GM19395 (cell line): Measurements from ENCODE around the gene TNFRSF1B.

Experiments used
- ATAC-seq: cut with Tn5 transposase; IDR thresholded peaks from one replicate; pipeline ENCODE4 v1.9.1; 2021; ENCODE audit warnings: mild to moderate bottlenecking, moderate library complexity; ENCODE audit not compliant: unreplicated experiment

The TNFRSF1B gene

DNA sequence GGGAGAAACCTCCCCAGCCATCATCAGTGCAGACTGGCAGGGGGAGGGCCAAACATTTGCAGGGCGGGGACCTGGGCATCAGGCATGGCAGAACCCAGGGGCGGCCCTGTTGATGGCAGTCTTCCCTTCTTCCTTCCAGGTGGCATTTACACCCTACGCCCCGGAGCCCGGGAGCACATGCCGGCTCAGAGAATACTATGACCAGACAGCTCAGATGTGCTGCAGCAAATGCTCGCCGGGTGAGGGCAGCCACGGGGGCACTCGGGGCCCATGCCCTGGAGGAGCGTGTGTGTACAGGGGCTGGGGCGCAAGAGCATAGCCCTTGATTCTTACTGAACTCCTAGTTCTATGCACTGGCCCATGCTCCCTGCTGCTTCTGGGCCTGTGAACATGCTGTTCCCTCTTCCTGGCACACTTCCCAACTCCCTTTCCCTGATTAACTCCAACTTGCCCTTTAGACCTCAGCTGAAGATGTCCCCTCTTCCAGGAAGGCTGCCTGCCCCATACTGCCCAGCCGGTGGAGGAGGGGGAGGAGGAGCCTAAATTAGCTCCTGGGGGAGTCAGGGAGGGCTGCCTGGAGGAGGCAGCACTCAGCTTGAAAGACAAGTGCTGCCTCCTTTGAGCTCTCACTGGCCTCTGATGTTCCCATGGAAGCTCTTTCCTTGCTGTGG, 22.0 kb downstream of the TNFRSF1B start:
- no peak for ATAC-seq

DNA sequence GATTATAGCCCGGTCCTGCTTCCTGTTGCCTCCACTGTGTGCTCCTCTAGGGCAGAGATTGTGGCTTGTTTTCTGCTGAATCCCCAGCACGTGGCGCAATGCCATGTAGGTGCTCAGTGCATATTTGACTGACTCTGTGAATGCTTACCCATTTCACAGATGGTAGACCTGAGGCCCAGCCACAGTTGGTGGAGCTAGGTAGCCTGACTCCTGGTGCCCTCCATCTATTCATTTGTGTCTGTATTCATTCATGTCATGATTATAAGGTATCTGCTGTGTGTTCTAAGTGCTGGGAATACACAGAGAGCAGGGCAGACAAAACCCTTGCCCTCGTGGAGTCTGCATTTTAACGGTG, 22.5 kb downstream of the TNFRSF1B start:
- no peak for ATAC-seq

DNA sequence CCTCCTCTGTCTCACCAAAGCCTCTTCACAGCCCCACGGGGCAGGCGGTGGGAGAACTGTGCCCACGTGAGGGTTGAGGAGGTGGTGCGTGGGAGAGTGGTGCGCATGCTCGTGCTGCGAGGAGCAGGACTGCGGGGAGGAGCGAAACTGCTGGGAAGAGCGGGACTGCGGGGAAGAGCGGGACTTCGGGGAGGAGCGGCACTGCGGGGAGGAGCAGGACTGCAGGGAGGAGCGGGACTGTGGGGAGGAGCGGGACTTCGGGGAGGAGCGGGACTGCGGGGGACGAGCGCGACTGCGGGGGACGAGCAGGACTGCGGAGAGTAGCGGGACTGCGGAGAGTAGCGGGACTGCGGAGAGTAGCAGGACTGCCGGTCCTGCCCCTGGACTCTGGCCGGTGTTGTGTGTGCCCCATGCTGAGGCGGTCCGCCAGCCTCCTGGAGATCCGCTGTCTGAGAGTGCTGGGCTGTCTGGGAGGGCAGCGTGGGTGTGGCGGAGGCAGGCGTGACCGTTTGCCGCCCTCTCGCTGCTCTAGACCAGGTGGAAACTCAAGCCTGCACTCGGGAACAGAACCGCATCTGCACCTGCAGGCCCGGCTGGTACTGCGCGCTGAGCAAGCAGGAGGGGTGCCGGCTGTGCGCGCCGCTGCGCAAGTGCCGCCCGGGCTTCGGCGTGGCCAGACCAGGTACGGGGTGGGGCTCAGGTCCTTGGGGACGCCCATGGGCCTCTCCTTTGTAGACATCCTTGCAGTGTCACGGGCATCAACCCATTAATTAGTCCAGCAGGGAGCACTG, 24.6 kb downstream of the TNFRSF1B start:
- ATAC-seq: no peak

DNA sequence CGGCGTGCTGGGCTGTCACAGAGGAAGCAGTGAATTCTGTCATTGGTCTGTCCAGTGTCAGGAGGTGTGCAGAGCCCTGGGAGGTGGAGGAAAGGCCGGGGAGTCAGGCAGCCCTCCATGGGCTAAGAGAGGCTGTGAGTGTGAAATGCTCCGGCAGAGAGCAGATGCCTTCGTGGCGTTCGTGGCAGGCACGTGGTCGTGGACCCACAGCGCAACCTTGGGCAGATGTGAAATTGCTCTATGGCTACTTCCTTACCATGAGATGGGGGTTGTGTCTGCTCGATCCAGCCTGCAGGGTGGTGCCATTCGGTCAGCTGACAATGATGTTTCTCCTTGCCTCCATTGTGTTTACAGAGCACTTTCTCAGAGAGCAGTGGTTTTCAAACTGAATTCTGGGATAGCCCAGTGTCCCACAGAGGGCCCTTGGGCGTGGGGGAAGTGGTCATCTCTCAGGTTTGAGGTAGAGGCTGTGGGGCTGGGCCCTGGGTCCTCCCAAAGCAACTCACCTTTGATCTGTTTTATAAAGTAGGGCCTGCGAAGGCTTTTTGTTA, 27.9 kb downstream of the TNFRSF1B start:
- ATAC-seq: no peak

DNA sequence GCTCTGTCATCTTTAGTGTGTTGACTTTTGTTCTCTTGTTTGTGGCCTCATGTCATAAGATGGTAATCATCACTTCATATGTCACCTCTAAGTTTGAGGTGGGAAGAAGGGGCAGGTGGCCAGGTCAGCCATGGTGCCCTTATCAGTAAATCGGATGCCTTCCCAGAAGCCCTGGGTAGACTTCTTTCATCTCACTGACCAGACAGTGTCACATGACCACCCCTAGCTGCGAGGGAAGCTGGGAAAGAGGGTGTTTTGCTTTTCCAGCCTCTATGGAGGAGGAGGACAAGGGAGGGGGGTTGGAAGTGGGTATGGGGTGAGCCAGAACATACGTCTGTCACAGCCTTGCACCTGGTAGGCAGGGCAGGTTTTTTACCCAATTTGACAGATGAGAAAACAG, 28.6 kb downstream of the TNFRSF1B start:
- no peak for ATAC-seq

DNA sequence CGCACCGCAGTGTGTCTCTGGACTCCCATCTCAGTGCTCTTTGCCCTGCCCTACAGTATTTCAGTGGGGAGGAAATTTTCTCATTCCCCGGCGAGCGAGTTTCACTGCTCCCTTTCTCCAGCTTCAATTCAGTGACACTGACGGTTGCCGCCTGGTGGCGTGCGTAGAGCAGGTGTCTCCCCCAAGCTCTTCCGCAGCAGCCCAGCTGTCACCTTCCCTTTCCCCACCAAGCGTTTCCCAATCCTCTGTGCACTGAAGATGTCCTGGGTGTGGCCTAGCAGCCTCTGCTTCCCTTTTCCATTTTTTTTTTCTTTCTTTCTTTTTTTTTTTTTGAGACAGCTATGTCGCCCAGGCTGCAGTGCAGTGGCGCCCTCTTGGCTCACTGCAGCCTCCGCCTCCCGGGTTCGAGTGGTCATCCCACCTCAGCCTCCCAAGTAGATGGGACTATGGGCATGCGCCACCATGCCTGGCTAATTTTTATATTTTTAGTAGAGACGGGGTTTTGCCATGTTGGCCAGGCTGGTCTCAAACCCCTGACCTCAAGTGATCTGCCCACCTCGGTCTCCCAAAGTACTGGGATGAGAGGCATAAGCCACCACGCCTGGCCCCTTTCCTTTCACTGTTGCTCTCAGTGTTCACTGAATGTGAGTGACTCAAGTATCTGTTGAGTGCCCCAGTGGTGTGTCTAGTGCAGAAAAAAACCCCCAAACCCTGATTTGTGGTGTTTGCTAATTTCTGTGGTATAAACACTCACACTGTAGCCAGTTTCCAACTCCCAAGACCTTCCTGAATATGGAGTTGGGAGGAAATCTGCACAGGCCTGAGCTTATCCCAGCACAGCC, 30.1 kb downstream of the TNFRSF1B start:
- ATAC-seq: no peak

DNA sequence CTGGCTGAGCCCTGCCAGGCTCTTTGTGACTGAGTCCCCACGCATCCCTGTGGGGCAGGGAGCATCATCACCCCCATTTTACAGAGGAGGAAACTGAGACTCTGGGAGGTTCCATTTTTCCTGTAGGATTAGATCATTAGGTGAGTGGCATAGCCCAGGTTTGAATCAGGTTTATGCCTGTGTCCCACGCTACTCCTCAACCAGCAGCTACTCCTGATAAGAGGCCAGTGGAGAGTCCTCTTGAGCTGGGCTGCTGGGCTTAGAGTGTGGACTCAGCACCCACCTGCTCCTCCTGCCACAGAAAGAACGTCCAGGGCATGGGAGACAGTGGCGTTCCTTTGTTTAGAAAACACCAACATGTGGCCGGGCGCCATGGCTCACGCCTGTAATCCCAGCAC, 30.7 kb downstream of the TNFRSF1B start:
- ATAC-seq: no peak

DNA sequence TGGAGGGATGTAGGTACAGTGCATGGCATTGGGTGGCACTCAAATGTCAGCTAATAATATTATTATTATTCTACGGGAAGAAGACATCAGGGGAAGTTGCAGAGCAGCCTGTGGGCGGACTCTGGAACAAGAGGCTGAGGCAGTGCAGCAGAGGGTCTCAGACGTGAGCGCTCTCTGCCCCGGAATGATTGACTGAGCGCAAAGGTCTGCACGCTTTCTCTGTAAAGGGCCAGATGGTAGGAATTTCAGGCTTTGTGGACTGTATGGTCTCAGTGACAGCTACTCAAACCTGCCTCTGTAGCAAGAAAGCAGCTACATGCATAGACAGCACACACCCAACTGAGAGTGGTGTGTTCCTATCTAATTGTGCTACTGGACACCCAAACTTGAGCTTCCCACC, 33.4 kb downstream of the TNFRSF1B start:
- no peak for ATAC-seq

DNA sequence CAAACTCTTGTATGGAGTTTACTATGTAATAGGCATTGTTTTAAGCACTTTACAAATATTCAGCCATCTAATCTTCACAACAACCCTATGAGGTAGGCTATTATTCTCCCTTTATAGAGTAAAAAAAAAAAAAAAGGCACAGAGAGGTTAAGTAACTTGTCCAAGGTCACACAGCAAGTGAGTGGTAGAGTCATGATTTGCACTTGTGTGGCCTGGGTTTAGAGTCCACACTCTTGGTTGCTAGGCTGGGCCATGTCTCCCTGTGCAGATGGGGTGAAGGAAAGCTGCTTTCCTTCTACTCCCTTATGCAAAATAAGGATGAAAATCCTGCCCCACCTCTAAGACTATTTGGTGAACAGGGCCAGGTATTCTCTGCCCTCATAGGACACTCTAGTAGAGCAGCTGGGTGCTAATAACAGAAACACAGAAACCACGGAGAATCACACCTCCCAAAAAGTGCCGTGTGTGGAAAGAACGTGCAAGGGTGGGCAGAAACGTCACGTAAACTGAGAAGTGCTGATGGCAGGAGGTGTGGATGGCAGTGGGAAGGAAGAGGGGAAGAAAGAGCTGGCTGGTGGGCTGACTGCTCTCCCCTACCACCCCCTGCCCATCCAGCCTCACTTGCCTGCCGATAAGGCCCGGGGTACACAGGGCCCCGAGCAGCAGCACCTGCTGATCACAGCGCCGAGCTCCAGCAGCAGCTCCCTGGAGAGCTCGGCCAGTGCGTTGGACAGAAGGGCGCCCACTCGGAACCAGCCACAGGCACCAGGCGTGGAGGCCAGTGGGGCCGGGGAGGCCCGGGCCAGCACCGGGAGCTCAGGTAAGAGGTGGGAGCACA, 34.8 kb downstream of the TNFRSF1B start:
- ATAC-seq: no peak

DNA sequence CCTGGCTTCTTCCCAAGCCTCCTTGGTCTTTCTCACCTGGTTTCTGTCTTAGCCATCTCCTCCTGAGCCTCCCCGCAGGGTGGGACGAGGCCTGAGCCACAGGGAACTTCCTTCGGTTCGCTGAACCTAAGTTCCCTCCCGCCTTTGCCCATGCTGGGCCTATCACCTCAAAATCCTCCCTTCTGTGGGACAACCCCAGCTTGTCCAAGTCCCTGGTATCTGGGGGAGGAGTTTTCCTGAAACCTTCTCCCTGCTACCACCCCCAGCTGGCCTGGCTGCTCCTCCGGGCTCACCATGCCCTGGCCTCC, 35.4 kb downstream of the TNFRSF1B start:
- no peak for ATAC-seq

DNA sequence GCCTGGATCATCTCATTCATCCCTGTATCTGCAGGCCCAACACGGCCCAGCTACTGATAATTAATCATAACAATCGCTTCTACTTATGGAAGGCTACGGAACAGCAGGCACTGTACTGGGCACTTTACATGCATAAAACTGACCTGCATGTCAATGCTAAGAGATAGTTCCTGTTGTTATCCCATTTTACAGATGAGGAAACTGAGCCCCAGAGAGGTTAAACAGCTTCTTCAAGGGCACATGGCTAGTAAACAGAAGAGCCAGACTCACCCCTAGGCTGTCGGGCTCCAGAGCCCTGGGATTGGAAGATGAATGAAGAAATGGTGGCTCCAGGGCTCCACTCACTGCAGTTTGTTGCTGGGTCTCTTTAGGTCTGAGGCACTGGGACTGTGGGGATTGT, 35.8 kb downstream of the TNFRSF1B start:
- ATAC-seq: no peak

DNA sequence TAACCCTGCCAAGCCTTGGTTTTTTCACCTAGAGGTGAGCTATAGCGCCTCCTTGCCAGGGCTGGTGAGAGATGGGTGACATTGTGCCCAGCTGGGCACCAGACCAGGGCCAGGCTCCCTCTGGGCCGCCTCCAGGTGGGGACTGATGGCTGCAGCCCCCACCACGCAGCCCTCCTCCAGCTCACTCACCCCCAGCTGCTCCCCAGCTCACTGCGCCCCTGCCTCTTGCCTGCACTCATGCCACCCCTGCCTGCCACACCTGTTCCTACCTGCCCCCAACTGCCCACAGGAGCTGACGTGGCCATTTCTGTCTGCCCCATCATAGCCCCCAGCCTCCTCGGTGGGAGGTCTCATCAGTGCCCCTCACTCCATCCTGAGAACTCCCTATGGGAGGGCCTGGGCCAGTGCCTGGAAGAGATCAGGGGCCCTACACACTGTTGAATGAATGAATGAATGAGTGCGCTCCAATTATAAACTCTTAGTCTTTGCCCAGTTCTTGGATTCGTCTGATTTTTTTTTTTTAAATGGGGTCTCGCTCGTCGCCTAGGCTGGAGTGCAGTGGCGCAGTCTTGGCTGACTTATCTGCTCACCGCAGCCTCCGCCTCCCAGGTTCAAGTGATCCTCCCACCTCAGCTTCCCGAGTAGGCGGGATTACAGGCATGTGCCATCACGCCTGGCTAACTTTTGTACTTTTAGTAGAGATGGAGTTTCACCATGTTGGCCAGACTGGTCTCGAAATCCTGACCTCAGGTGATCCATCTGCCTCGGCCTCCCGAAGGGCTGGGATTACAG, 36.6 kb downstream of the TNFRSF1B start:
- ATAC-seq: no peak

DNA sequence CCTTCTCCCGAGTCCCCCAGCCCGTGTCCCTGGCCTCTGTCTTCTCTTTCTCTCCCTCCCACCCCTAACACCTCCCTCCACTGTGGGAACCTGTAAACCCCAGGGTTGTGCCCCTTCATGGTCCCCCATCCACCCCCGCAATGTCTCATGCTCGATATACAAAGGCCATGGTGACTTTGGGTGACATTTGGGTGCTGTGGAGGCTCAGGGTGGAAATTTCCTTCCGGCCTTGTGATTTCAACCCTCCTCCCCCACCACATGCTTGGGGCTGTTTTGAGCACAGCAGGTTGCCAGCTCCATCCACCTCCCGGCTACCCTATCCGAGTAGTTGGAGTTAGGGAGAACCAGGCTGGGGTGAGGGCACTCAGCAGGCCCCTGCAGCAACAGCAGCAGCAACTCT, 37.3 kb downstream of the TNFRSF1B start:
- no peak for ATAC-seq

DNA sequence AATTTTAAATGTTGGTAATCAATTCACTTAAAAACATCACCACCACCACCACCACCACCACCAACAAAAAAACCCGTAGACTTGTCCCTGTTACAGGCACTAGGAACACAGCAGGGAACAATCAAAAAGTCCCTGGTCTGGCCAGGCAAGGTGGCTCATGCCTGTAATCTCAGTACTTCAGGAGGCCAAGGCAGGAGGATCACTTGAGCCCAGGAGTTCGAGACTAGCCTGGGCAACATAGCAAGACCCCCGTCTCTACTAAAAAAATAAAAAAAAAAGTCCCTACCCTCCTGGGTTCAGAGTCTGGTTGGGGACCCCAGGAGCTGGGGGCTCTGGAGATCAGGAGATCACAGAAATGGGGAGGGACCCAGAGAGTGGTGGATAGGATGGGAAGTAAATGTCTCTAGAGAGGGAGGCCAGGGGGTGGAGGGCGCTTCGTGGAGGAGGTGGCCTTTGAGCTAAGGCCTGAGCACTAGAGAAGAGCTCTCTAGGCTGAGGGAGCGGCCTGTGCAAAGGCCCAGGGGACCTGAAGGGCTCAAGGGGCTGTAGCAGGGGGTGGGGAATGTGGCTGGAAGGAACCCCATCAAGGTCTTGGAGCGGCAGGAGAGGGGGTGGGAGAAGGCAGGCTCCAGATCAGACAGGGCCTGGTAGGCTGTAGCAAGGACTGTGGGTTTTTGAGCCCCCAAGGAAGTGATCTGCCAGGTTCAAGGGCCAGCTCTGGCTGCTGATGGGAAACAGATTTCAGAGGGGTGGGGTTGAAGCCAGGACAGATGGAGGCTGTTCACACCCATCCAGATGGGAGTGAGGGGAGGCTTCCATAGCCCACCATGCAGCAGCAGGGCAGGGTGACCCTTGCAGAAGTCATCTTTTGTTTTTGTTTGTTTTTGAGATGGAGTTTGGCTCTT, 38.2 kb downstream of the TNFRSF1B start:
- no peak for ATAC-seq

DNA sequence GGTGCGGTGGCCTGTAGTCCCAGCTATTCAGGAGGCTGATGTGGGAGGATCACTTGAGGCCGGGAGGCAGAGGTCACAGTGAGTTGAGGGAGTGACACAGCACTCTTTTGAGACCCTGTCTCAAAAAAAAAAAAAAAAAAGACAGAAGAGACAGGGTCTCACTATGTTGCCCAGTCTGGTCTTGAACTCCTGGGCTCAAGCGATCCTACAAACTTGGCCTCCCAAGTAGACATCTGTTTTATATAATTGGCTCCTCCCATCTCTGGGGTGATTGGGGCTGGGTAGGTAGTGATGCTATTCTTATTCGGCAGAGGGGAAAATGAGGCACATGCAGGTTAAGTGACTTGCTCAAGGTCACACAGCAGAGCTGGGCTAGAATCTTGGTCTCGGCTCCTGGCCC, 39.4 kb downstream of the TNFRSF1B start:
- no peak for ATAC-seq

DNA sequence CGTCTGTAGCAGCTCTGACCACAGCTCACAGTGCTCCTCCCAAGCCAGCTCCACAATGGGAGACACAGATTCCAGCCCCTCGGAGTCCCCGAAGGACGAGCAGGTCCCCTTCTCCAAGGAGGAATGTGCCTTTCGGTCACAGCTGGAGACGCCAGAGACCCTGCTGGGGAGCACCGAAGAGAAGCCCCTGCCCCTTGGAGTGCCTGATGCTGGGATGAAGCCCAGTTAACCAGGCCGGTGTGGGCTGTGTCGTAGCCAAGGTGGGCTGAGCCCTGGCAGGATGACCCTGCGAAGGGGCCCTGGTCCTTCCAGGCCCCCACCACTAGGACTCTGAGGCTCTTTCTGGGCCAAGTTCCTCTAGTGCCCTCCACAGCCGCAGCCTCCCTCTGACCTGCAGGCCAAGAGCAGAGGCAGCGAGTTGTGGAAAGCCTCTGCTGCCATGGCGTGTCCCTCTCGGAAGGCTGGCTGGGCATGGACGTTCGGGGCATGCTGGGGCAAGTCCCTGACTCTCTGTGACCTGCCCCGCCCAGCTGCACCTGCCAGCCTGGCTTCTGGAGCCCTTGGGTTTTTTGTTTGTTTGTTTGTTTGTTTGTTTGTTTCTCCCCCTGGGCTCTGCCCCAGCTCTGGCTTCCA, 40.1 kb downstream of the TNFRSF1B start:
- ATAC-seq: no peak

DNA sequence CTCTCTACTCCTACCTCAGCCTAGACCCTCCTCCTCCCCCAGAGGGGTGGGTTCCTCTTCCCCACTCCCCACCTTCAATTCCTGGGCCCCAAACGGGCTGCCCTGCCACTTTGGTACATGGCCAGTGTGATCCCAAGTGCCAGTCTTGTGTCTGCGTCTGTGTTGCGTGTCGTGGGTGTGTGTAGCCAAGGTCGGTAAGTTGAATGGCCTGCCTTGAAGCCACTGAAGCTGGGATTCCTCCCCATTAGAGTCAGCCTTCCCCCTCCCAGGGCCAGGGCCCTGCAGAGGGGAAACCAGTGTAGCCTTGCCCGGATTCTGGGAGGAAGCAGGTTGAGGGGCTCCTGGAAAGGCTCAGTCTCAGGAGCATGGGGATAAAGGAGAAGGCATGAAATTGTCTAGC, 41.5 kb downstream of the TNFRSF1B start:
- ATAC-seq: no peak

DNA sequence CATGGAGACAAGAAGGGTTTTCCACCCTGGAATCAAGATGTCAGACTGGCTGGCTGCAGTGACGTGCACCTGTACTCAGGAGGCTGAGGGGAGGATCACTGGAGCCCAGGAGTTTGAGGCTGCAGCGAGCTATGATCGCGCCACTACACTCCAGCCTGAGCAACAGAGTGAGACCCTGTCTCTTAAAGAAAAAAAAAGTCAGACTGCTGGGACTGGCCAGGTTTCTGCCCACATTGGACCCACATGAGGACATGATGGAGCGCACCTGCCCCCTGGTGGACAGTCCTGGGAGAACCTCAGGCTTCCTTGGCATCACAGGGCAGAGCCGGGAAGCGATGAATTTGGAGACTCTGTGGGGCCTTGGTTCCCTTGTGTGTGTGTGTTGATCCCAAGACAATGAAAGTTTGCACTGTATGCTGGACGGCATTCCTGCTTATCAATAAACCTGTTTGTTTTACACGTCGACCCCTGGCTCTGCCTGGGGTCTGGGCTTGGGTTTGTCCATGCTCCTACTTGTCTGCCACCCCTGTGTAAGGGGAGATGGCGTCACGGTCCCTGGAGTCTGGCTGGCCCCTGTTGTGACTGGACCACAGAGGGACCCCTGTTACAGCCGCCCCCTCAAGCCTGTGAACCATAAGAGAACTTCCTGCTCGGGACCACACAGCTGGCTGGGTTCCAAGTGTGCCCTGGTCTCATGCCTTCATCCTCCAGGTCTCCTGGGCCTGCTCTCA, 42.1 kb downstream of the TNFRSF1B start:
- peak; percentile 62 for ATAC-seq
